GM21447 (cell line): ENCODE data around the gene DPYSL4.

Source experiments
- ATAC-seq: cut with Tn5 transposase; IDR thresholded peaks from one replicate; pipeline ENCODE4 v1.9.1; 2021; ENCODE audit not compliant: unreplicated experiment

The DPYSL4 gene

DNA sequence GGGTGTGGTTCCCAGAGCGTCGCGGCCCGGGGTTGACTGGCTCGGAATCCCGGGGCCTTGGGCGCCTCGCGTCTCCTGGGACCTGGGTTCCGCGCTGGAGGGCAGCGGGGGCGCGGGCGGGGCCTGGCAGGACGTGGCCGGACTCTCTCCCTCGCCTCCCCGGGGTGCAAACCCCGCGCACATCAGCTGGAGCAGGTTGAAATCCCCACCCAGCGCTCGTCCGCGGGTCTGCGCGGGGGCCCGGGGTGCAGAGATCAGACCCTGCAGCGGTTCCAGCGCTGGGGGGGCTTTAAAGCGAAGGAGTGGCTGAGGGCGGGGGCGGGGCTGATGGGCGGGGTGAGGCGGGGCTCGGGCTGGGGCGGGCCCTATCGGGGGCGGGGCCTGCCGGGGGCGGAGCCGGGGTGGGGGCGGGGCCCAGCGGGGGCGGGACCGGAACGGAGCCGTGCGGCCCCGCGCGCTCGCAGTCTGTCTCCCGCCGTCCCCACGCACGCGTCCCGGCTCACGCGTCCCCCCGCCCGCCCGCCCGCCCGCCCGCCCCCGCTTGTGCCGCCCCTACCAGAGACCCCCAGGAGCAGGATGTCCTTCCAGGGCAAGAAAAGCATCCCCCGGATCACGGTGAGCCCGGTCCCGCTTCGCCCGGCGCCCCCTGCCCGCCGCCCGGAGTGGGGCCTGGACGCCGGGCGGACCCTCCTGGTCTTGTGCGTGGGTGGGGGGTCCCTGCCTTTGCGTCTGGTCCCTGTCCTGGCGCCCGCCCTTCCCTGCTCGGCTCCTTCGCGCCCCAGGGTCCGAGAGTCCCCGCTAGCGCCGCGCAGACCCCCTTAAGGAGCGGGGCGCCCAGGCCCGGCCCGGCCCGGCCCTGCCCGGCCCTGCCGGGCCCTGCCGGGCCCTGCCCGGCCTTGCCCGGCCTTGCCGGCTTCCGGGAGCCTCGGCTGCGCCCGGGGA lies at the start of gene DPYSL4:
Gene DPYSL4 (plus strand): TSS at position 461 of the 942 bp plus-strand sequence. CDS start 116 bp downstream, at position 577.
- no peak for ATAC-seq

GRCh38 chr10:132137111-132138072 lies 49.4 kb upstream of the DPYSL4 start:
- ATAC-seq, result no peak

GRCh38 chr10:132138133-132138532 lies 48.6 kb upstream of the DPYSL4 start:
- no peak for ATAC-seq

GRCh38 chr10:132138596-132138995 lies 48.2 kb upstream of the DPYSL4 start:
- no peak for ATAC-seq

- no peak for ATAC-seq
These were observed 47.2 kb upstream of the DPYSL4 start for GRCh38 chr10:132139526-132139925.

- ATAC-seq, result no peak
These were observed 46.4 kb upstream of the DPYSL4 start for GRCh38 chr10:132140167-132140925.

DNA sequence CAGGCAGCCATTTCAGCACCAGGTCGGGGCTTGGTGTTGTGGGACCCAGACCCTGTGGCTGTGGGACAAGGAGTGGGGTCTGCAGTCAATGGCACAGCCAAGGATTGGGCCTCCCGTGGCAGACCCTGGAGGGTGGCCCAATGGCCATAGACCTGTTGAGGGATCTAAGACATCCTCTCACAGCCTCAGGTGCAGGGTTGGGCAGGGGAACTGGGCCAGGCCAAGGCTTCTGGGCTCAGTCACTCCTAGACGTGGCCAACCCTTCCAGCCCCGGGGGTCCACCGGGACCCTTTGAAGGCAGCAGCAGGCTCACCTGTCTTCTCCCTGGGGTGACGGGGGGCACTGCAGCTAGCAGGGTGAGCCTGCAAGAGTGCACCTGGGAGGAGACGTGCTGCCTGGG lies 45.7 kb upstream of the DPYSL4 start:
- no peak for ATAC-seq

- no peak for ATAC-seq
These were observed 45.0 kb upstream of the DPYSL4 start for GRCh38 chr10:132141526-132142395.

DNA sequence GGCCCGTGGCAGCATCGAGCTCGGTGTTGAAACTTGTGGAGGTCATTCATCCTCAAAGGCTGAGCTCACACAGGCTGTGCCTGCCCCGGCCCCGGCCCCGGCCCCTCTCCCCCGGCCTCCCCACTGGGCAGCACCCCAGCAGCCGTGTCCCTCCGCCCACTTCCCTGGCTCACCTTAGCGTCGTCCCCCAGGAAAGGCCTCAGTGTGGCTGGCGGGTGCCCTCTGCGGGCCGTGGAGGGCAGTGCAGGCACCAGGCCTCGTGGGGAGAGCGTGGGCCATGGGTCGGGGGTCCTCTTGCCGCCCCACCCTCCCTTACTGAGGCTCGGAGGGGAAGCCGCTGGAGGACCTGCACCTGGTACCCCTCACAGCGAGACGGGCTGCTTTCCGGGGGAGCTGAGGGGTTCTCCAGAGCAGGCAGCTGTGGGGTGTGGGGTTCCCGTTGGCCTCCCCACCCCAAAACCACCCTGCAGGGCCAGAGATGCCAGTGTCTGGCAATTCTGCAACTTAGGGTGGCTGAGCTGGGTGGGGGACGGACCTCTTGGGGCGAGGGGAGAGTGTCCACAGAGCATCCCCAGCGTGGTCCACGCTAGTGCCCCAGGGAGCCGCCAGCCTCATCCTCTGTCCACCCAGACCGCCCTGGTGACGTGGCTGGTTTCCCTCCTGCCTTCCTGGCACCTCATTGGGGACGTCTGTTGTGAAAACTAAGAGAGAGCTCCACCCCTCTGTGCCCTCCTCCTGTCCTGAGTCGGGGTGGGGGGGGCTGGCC lies 44.2 kb upstream of the DPYSL4 start:
- no peak for ATAC-seq

GRCh38 chr10:132143162-132143561 lies 43.6 kb upstream of the DPYSL4 start:
- ATAC-seq, result no peak

GRCh38 chr10:132144086-132144485 lies 42.7 kb upstream of the DPYSL4 start:
- ATAC-seq, result no peak

DNA sequence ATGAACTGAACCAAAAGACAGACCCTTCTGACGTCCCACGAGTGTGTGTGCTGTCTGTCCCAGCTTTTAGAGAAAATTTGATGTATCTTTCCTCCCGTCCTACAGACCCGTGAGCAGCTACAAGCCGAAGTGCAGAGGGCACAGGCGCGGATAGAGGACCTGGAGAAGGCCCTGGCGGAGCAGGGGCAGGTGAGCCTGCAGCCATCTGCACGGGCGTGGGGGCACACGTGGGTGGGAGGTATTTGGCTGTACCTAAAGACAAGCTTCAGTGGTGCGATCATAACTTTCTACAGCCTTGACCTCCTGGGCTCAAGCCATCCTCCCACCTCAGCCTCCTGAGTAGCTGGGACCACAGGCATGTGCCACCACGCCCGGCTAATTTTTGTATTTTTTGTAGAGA lies 41.7 kb upstream of the DPYSL4 start:
- no peak for ATAC-seq

DNA sequence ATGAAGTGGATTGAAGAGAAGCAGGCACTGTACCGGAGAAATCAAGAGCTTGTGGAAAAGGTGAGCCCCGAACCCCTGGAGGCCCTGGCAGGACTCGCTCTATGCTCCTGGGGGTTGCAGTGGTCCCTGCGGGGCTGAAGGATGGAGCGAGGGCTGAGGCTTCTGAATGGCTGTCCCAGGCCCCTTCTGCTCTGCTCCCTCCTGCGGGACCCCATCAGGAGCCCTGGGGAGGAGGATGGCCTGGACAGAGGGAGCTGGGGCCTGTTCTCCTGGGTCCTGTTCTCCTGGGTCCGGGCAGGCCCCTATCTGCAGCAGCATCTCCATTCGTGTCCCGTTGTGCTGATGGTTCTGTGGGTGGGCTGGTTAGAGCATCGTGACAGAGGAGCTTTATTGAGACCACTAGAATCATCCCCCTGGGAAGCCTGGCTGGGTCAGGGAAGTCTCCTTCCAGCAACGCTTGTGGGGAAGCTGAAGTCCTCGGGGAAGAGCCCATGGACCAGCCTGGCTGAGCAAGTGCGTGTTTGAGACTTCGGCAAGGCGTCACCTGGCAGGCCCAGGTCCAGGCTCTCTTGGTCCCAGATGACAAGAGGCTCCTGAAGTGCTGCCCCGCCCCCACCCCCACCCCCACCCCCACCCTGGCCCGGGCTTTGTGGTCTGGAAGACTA lies 41.1 kb upstream of the DPYSL4 start:
- no peak for ATAC-seq

DNA sequence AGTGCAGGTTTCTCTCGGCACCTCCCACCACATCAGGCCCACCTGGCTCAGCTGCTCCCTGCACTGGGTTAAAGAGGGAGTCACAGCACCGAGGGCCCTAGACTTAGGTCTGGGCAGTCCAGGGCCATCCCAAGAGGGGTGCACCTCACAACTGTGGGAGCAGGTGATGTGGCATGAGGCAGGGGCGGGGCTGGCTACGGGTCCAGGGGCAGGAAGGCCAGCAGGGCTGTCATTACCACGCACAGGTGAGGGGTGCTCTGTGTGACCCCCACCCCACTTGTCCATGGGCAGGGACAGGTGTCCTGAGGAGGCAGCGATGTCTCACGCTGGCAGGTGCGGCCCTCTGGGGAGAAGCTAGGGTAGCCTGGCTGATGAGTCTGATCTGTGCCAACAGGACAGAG lies 40.5 kb upstream of the DPYSL4 start:
- ATAC-seq, result no peak

DNA sequence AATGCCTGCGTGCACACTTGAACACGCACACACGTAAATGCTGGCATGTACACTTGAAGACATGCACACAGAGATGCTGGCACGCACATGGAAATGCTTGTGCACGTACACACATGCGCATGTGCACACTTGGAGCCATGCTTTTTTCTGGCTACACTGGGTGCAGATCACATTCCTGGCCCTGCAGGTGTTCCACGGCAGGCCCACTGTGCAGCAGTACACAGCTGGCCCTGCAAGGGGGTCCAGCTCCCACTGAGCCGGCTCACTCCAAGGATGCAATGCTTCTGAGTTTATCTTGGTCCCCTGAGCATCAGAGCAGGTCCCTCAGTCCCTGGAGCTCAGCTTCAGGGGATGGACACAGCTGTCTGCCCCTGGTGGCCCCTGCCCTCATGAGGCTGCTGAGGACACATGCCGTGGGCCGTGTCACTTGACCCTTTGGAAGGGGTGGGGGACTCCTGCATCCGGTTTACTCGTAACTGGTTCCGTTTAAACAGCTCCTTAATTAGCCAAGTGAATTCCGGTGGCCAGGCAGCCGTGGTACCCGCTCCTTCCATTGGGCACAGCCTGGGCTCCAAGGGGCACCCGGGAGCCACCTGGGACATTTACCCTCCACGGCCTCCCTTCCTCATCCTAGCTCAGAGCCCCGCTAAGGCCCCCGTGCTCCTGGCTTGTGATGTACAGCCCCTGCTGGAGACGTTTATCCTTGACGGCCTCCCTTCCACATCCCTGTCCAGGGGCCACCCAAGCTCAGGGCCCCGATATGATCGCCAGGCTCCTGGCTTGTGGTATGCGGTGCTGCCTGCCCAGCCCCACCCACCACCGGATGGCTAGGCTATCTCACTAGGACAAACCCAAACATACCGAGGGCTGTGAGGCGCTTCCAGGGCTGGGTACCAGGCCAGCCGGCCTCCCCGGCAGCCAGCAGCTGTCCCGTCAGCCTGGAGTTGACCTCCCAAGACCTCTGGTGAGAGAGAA lies 39.5 kb upstream of the DPYSL4 start:
- ATAC-seq, result no peak

GRCh38 chr10:132148261-132149251 lies 38.2 kb upstream of the DPYSL4 start:
- no peak for ATAC-seq
